Measurements from ENCODE around the gene AP2B1. TPM values are rescaled to one million over a fixed set of nuclear protein-coding genes. Genes with fewer than 3 reads are reported as not detected.

AP2B1 gene
- total and polyA plus RNA-seq, 4 donors, result 8.7 to 55.6 (median 22.3) TPM

DNA sequence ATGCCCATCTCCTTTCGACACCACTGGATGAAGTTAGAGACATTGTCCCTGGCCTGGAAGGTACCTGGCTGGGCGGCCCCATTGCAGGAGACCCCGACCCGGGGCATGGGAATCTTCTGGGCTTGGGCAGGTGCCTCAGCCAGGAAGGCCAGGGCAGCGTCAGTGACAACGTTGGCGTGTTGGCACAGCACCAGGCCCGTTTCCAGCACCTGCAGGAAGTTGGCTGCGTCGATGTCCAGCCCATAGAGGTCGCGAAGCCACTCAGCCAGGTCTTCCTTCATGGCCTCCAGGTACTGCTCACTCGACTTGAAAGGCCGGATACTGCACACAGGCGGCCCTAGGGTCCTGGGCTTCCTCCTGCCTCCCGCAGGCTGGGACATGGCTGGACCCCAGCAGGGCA is 165.3 kb downstream of the AP2B1 start:
- WGBS, result 59% methylated on average over 16 of the region's 16 CpGs
- Histone ChIP-seq H3K9me3 (ENCODE audit: control insufficient read depth in 4 of 4, low read length in 3 of 4) (no peaks in the 10 kb centered on the region), H3K4me3 (ENCODE audit: low read depth in 1 of 3, low read length in 3 of 3) (no peak overlapping the region), H3K36me3 (ENCODE audit: control insufficient read depth in 4 of 4, insufficient read depth in 3 of 4, low read depth in 1 of 4, low read length in 3 of 4) (no peaks in the 10 kb centered on the region), H3K27ac (ENCODE audit: low read depth in 1 of 2, low read length in 2 of 2) (no peak overlapping the region), H3K9ac (ENCODE audit: low read depth in 1 of 2, low read length in 2 of 2) (no peak overlapping the region), H3K27me3 (ENCODE audit: control insufficient read depth in 4 of 4, insufficient read depth in 4 of 4, low read length in 3 of 4) (no peaks in the 10 kb centered on the region), H3K4me1 (ENCODE audit: control insufficient read depth in 4 of 4, insufficient read depth in 4 of 4, low read length in 3 of 4) (peaks cover 0 to 2% (median 0%) of the 10 kb centered on the region in 4 donors)
- TF ChIP-seq RXRA (IDR thresholded peaks at IDR 0.05) (no peak), HNF4A (conservative IDR thresholded peaks at IDR 0.05) (no peak), SP1 (IDR thresholded peaks at IDR 0.05) (no peak), FOXA1 (IDR thresholded peaks at IDR 0.05) (no peak), JUND (IDR thresholded peaks at IDR 0.05) (no peak), RAD21 (IDR thresholded peaks at IDR 0.05) (no peak), YY1 (IDR thresholded peaks at IDR 0.05) (no peak), FOXA2 (IDR thresholded peaks at IDR 0.05) (no peak), NR2F2 (IDR thresholded peaks at IDR 0.05) (no peak), HNF4G (IDR thresholded peaks at IDR 0.05) (no peak)
- TF ChIP-seq, protein P1, sequence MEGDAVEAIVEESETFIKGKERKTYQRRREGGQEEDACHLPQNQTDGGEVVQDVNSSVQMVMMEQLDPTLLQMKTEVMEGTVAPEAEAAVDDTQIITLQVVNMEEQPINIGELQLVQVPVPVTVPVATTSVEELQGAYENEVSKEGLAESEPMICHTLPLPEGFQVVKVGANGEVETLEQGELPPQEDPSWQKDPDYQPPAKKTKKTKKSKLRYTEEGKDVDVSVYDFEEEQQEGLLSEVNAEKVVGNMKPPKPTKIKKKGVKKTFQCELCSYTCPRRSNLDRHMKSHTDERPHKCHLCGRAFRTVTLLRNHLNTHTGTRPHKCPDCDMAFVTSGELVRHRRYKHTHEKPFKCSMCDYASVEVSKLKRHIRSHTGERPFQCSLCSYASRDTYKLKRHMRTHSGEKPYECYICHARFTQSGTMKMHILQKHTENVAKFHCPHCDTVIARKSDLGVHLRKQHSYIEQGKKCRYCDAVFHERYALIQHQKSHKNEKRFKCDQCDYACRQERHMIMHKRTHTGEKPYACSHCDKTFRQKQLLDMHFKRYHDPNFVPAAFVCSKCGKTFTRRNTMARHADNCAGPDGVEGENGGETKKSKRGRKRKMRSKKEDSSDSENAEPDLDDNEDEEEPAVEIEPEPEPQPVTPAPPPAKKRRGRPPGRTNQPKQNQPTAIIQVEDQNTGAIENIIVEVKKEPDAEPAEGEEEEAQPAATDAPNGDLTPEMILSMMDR (IDR thresholded peaks at IDR 0.05; ENCODE audit: low read depth, low read length, missing input control), result no peak
- TF ChIP-seq, protein P2, sequence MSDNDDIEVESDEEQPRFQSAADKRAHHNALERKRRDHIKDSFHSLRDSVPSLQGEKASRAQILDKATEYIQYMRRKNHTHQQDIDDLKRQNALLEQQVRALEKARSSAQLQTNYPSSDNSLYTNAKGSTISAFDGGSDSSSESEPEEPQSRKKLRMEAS (IDR thresholded peaks at IDR 0.05), result no peak
- TF ChIP-seq, protein P3, sequence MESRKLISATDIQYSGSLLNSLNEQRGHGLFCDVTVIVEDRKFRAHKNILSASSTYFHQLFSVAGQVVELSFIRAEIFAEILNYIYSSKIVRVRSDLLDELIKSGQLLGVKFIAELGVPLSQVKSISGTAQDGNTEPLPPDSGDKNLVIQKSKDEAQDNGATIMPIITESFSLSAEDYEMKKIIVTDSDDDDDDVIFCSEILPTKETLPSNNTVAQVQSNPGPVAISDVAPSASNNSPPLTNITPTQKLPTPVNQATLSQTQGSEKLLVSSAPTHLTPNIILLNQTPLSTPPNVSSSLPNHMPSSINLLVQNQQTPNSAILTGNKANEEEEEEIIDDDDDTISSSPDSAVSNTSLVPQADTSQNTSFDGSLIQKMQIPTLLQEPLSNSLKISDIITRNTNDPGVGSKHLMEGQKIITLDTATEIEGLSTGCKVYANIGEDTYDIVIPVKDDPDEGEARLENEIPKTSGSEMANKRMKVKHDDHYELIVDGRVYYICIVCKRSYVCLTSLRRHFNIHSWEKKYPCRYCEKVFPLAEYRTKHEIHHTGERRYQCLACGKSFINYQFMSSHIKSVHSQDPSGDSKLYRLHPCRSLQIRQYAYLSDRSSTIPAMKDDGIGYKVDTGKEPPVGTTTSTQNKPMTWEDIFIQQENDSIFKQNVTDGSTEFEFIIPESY (IDR thresholded peaks at IDR 0.05), result no peak
- DNase-seq (ENCODE audit: low spot score), result no peak

DNA sequence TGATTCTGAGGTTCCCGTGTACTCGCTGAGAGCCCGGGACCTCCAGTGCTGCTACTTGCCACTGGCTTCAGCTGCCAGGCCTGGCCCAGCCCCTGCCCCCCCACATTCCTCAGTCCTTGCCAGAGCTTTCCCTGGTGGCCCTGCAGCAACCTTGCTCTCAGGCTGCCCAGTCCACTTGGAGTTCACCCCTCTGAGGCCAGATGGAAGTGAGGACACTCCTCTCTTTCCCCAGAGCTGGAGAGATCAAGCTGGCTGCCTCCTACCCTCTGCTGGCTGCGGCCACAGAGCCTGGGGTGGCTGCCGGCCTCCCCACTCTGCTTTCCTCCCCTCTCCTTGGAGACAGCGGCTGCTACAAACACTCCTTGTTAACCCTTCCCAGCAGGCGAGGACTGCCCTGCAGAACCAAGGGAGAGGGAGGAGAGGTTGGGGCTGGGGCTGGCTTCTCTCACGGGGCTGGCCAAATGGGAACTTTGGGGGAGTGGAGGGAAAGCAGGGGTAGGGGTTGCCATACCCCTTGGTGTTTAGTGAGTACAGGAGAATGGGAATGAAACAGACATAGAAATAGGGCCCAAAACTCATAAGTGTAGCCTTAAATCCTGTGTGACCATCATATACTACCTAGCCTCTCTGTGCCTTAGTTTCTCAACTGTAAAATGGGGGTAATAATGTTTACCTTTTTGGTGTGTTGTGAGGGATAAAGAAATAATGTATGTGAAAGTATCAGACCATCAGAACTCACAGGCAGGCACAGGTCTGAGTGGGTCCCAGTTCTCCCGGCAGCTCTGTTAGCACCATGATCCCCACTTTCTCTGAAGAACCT is 166.0 kb downstream of the AP2B1 start, which contains the start of gene GAS2L2:
GAS2L2 (minus strand) TSS at position 295 of the 820 bp plus-strand sequence. CDS start 389 bp downstream, outside the sequence.
- Histone ChIP-seq H3K4me3 (ENCODE audit: low read depth in 1 of 3, low read length in 3 of 3) (no peak within 1 kb of the TSS), H3K9me3 (ENCODE audit: control insufficient read depth in 4 of 4, low read length in 3 of 4) (no peaks in the 10 kb centered on the region), H3K4me1 (ENCODE audit: control insufficient read depth in 4 of 4, insufficient read depth in 4 of 4, low read length in 3 of 4) (no peaks in the 10 kb centered on the region), H3K27ac (ENCODE audit: low read depth in 1 of 2, low read length in 2 of 2) (no peak within 1 kb of the TSS), H3K9ac (ENCODE audit: low read depth in 1 of 2, low read length in 2 of 2) (no peak within 1 kb of the TSS), H3K36me3 (ENCODE audit: control insufficient read depth in 4 of 4, insufficient read depth in 3 of 4, low read depth in 1 of 4, low read length in 3 of 4) (no peaks in the 10 kb centered on the region), H3K27me3 (ENCODE audit: control insufficient read depth in 4 of 4, insufficient read depth in 4 of 4, low read length in 3 of 4) (no peaks in the 10 kb centered on the region)
- WGBS, result 71% methylated on average over 9 of the region's 9 CpGs
- DNase-seq (ENCODE audit: low spot score), result no peak
- no peak for TF ChIP-seq EGR1 (IDR thresholded peaks at IDR 0.05; ENCODE audit: low read depth in 2 of 2)
- no peak for TF ChIP-seq SP1 (IDR thresholded peaks at IDR 0.05)
- no peak for TF ChIP-seq TAF1 (conservative IDR thresholded peaks at IDR 0.05)
- no peak for TF ChIP-seq RAD21 (IDR thresholded peaks at IDR 0.05)
- TF ChIP-seq, protein P4, sequence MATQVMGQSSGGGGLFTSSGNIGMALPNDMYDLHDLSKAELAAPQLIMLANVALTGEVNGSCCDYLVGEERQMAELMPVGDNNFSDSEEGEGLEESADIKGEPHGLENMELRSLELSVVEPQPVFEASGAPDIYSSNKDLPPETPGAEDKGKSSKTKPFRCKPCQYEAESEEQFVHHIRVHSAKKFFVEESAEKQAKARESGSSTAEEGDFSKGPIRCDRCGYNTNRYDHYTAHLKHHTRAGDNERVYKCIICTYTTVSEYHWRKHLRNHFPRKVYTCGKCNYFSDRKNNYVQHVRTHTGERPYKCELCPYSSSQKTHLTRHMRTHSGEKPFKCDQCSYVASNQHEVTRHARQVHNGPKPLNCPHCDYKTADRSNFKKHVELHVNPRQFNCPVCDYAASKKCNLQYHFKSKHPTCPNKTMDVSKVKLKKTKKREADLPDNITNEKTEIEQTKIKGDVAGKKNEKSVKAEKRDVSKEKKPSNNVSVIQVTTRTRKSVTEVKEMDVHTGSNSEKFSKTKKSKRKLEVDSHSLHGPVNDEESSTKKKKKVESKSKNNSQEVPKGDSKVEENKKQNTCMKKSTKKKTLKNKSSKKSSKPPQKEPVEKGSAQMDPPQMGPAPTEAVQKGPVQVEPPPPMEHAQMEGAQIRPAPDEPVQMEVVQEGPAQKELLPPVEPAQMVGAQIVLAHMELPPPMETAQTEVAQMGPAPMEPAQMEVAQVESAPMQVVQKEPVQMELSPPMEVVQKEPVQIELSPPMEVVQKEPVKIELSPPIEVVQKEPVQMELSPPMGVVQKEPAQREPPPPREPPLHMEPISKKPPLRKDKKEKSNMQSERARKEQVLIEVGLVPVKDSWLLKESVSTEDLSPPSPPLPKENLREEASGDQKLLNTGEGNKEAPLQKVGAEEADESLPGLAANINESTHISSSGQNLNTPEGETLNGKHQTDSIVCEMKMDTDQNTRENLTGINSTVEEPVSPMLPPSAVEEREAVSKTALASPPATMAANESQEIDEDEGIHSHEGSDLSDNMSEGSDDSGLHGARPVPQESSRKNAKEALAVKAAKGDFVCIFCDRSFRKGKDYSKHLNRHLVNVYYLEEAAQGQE (IDR thresholded peaks at IDR 0.05), result no peak
- TF ChIP-seq, protein P2 (IDR thresholded peaks at IDR 0.05), result no peak
- TF ChIP-seq, protein P5, sequence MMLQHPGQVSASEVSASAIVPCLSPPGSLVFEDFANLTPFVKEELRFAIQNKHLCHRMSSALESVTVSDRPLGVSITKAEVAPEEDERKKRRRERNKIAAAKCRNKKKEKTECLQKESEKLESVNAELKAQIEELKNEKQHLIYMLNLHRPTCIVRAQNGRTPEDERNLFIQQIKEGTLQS (IDR thresholded peaks at IDR 0.05), result no peak
- TF ChIP-seq, protein P3 (IDR thresholded peaks at IDR 0.05), result no peak
- no peak for TF ChIP-seq FOXA2 (IDR thresholded peaks at IDR 0.05)
- no peak for TF ChIP-seq HNF4A (conservative IDR thresholded peaks at IDR 0.05)
- TF ChIP-seq FOXA1 (IDR thresholded peaks at IDR 0.05), result no peak
- TF ChIP-seq HNF4G (IDR thresholded peaks at IDR 0.05), result no peak
- no peak for TF ChIP-seq YY1 (IDR thresholded peaks at IDR 0.05)
- no peak for TF ChIP-seq NR2F2 (IDR thresholded peaks at IDR 0.05)
- no peak for TF ChIP-seq RXRA (IDR thresholded peaks at IDR 0.05)
- TF ChIP-seq JUND (IDR thresholded peaks at IDR 0.05), result no peak
- TF ChIP-seq, protein P1 (IDR thresholded peaks at IDR 0.05; ENCODE audit: low read depth, low read length, missing input control), result no peak

Measured in liver (tissue), 9 donors.